Lower lobe of right lung (tissue), 2 donors: Measurements from ENCODE around the gene FAM131C. TPM values are rescaled to one million over a fixed set of nuclear protein-coding genes. Genes with fewer than 3 reads are reported as not detected.
"Not testable (repeated sequence)": the region's sequence is repeated elsewhere in the genome, so short reads cannot be mapped to it uniquely, and the experiment has no call there.

Source experiments
- ATAC-seq, 2 donors: fragments of 200-7000 bp; cut with Tn5 transposase; one replicate each; pipeline ENCODE4 v1.9.1; 2020 to 2022; ENCODE audit warnings: mild to moderate bottlenecking in 2 of 2, moderate library complexity in 2 of 2
- DNase-seq: peaks from one replicate; pipeline ENCODE4 v3.0.0-alpha.2; 2020
- H3K27ac ChIP-seq: fragments of 200-600 bp; one replicate; pipeline ENCODE4 v1.8.0; 2022
- H3K27me3 ChIP-seq: fragments of 200-600 bp; one replicate; pipeline ENCODE4 v1.8.0; 2022; ENCODE audit warnings: low read depth
- H3K36me3 ChIP-seq: fragments of 200-600 bp; one replicate; pipeline ENCODE4 v1.8.0; 2022; ENCODE audit warnings: mild to moderate bottlenecking
- H3K4me1 ChIP-seq: fragments of 200-600 bp; one replicate; pipeline ENCODE4 v1.8.0; 2022
- H3K4me3 ChIP-seq: fragments of 200-600 bp; one replicate; pipeline ENCODE4 v1.8.0; 2022; ENCODE audit warnings: mild to moderate bottlenecking
- H3K9me3 ChIP-seq: fragments of 200-600 bp; one replicate; pipeline ENCODE4 v1.8.0; 2022
- CTCF ChIP-seq: fragments of 200-600 bp; IDR thresholded peaks from one replicate; pipeline ENCODE4 v1.8.0; 2022; ENCODE audit warnings: antibody characterized with exemption, mild to moderate bottlenecking
- intact Hi-C: fragments of 100-400 bp; cut with DNase I; formaldehyde crosslinking; loops from one replicate; pipeline ENCODE4 v1.11.0; 2022
- total RNA-seq: library from RNA; stranded (reverse); fragmentation: NEBNext Ultra II Directional; extraction: Animal tissue kit (Norgen Biotek cat#: 25700); gene quantifications from one replicate; pipeline ENCODE4 v1.2.1, GENCODE V29; 2021
- donor health status: DM: no; HTN: yes; CAD: no; lungs with severe emphysema.

Gene FAM131C
- total RNA-seq, 1 donor from 2014 or later = not detected

- TF ChIP-seq CTCF = no peak
- DNase-seq (no peak), ATAC-seq (no peak)
- no peaks in the 10 kb centered on the region for H3K36me3 ChIP-seq
- H3K9me3 ChIP-seq = peaks cover 12% of the 10 kb centered on the region
- intact Hi-C loops = no loop called here
- no peak overlapping the region for H3K27ac ChIP-seq
- no peaks in the 10 kb centered on the region for H3K4me1 ChIP-seq
- H3K4me3 ChIP-seq = no peak overlapping the region
- H3K27me3 ChIP-seq = no peaks in the 10 kb centered on the region
These were observed 37.4 kb upstream of the FAM131C start for GRCh38 chr1:16110884-16111283.

- Histone ChIP-seq H3K4me1 (no peaks in the 10 kb centered on the region), H3K4me3 (no peak overlapping the region), H3K9me3 (peaks cover 12% of the 10 kb centered on the region), H3K36me3 (no peaks in the 10 kb centered on the region), H3K27ac (no peak overlapping the region), H3K27me3 (no peaks in the 10 kb centered on the region)
- no peak for TF ChIP-seq CTCF
- ATAC-seq (no peak), DNase-seq (no peak)
- intact Hi-C loops = no loop called here
These were observed 37.0 kb upstream of the FAM131C start for GRCh38 chr1:16110456-16110855.

DNA sequence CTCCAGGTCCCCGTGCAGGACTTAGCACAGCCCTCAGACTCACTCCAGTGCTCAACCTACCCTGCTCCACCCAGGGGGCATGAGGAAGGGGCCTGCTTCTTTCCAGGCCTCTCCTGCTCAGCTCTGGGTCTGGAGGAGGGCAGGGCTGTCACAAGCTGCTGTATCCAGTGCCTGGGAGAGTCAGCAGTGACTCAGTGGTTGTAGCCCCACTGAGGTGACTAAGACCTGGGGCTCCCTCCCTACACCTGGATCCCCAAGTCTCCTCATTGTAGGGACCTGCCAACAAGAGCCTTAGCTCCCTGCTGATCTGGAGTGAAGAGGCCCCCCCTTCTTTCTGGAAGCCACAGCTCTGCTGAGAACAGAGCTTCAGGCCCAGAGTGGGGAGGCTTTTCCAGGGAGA is 36.1 kb upstream of the FAM131C start:
- Histone ChIP-seq H3K4me1 (no peaks in the 10 kb centered on the region), H3K27me3 (no peaks in the 10 kb centered on the region), H3K36me3 (no peaks in the 10 kb centered on the region), H3K9me3 (peaks cover 12% of the 10 kb centered on the region), H3K4me3 (no peak overlapping the region), H3K27ac (no peak overlapping the region)
- TF ChIP-seq CTCF = no peak
- intact Hi-C loops = no loop called here
- ATAC-seq (peak in 1 of 2 donors; percentile 18), DNase-seq (no peak)

DNA sequence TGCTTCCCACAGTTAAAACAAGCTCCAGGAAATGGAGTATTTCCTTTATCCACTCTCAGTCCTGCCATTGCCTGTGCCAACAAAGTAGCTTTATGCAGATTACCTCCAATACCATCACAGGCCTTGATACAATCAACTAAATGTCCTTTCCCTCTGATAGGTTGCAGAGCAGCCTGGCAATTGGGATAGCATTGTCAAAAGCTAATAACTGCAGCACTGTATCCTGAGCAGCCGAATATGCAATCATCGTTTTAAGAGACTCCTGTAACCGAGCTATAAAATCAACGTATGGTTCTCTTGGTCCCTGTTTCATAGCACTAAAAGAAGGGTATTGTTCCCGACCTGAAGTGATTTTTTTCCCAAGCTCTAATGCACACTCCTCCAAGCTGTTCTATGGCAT is 33.6 kb upstream of the FAM131C start:
- DNase-seq, H3K27me3 ChIP-seq, H3K36me3 ChIP-seq, ATAC-seq, H3K4me3 ChIP-seq, H3K27ac ChIP-seq, H3K4me1 ChIP-seq, intact Hi-C loops: not testable (repeated sequence)
- peaks cover 12% of the 10 kb centered on the region for H3K9me3 ChIP-seq

GRCh38 chr1:16101623-16102022 is 28.2 kb upstream of the FAM131C start:
- no peak for TF ChIP-seq CTCF
- no peak for DNase-seq

GRCh38 chr1:16099412-16099811 is 26.0 kb upstream of the FAM131C start:
- Histone ChIP-seq H3K36me3 (no peaks in the 10 kb centered on the region), H3K9me3 (no peaks in the 10 kb centered on the region), H3K4me1 (no peaks in the 10 kb centered on the region), H3K27ac (no peak overlapping the region), H3K27me3 (no peaks in the 10 kb centered on the region), H3K4me3 (no peak overlapping the region)
- DNase-seq = no peak
- TF ChIP-seq CTCF = no peak
- intact Hi-C loops = no loop called here
- ATAC-seq = no peak

More at GRCh38 chr1:16101623-16102022, 28.2 kb upstream of the FAM131C start:
- Histone ChIP-seq H3K4me1 (no peaks in the 10 kb centered on the region), H3K9me3 (no peaks in the 10 kb centered on the region), H3K27me3 (no peaks in the 10 kb centered on the region), H3K36me3 (no peaks in the 10 kb centered on the region), H3K4me3 (no peak overlapping the region), H3K27ac (no peak overlapping the region)
- intact Hi-C loops = no loop called here
- peak in 1 of 2 donors; percentile 23 for ATAC-seq
